Duodenal mucosa (tissue), 2 donors: ENCODE results near the gene ESPL1.
"Not testable (repeated sequence)": the region's sequence is repeated elsewhere in the genome, so short reads cannot be mapped to it uniquely, and the experiment has no call there.

ENCODE experiments used
- H3K27ac ChIP-seq: one replicate; pipeline ENCODE4 v1.7.0; 2013; ENCODE audit warnings: low read depth, low read length
- H3K27me3 ChIP-seq, 2 donors: one replicate each; pipeline ENCODE4 v1.7.0; 2013; ENCODE audit warnings: low read length in 2 of 2, control low read depth in 1 of 2; ENCODE audit not compliant: insufficient read depth in 2 of 2, control insufficient read depth in 1 of 2
- H3K36me3 ChIP-seq, 2 donors: one replicate each; pipeline ENCODE4 v1.7.0; 2013; ENCODE audit warnings: low read length in 2 of 2, control low read depth in 1 of 2; ENCODE audit not compliant: insufficient read depth in 2 of 2, control insufficient read depth in 1 of 2
- H3K4me1 ChIP-seq, 2 donors: one replicate each; pipeline ENCODE4 v1.7.0; 2013; ENCODE audit warnings: low read length in 2 of 2, control low read depth in 1 of 2; ENCODE audit not compliant: insufficient read depth in 2 of 2, control insufficient read depth in 1 of 2
- H3K4me3 ChIP-seq, 2 donors: one replicate each; pipeline ENCODE4 v1.7.0; 2013; ENCODE audit warnings: low read length in 2 of 2, low read depth in 1 of 2
- H3K9ac ChIP-seq, 2 donors: one replicate each; pipeline ENCODE4 v1.7.0; 2013; ENCODE audit warnings: low read length in 2 of 2, low read depth in 1 of 2
- H3K9me3 ChIP-seq, 2 donors: one replicate each; pipeline ENCODE4 v1.7.0; 2013; ENCODE audit warnings: low read length in 2 of 2, control low read depth in 1 of 2; ENCODE audit not compliant: control insufficient read depth in 1 of 2

ESPL1 gene

DNA sequence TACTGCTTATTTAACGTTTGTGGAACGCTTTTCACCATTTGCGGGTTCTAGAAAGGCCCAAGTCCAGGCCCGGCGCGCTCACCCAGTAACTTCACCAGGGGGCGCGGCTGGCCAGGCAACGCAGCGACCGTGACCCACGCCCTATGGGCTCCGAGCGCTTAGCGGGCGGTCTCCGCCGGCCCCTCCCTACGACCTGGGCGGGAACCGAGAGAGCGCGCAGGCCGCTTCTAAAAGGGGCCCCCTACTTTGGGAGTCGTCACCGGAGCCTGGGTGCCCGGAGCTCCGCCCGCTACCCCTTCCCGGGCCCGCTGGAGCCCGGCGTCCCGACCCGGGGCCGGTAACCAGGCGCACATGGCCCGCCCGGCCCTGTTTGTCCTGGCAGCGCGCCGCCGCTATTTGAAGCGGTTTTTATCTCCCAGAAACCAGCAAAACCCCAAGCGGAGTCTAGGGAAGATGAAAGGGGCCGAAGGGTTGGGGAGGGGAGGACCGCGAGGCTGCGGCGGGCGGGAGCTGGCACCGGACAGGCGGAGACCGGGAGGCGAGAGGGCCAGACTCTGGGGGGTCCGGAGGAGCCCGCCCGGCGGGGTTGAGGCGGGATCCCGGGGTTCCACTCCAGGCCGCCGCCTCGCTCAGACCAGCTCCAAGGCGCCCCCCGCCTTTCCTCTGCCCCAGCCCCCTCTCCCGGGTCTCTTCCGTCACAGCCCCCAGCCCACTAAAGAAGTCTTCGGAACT is 56.8 kb downstream of the ESPL1 start:
- H3K27ac ChIP-seq, result peak overlapping the region; percentile 82
- peaks cover 0 to 2% of the 10 kb centered on the region in 2 donors for H3K36me3 ChIP-seq
- peak overlapping the region; percentile 52 to 68 for H3K4me3 ChIP-seq
- H3K4me1 ChIP-seq, result peaks cover 23 to 34% of the 10 kb centered on the region in 2 donors
- no peaks in the 10 kb centered on the region for H3K9me3 ChIP-seq
- peaks cover 4 to 9% of the 10 kb centered on the region in 2 donors for H3K27me3 ChIP-seq
- H3K9ac ChIP-seq, result peak overlapping the region; percentile 76 to 77

- Histone ChIP-seq H3K36me3 (no peaks in the 10 kb centered on the region), H3K4me1 (peaks cover 17 to 28% of the 10 kb centered on the region in 2 donors), H3K27ac (peak overlapping the region; percentile 82), H3K4me3 (peak overlapping the region; percentile 54 to 68), H3K27me3 (peaks cover 4 to 9% of the 10 kb centered on the region in 2 donors), H3K9ac (peak overlapping the region; percentile 63 to 77), H3K9me3 (no peaks in the 10 kb centered on the region)
Measured at GRCh38 chr12:53325511-53326061, 57.5 kb downstream of the ESPL1 start.

- no peaks in the 10 kb centered on the region for H3K9me3 ChIP-seq
- no peak overlapping the region for H3K4me3 ChIP-seq
- H3K27me3 ChIP-seq, result peaks cover 4 to 9% of the 10 kb centered on the region in 2 donors
- peaks cover 14 to 22% of the 10 kb centered on the region in 2 donors for H3K4me1 ChIP-seq
- H3K27ac ChIP-seq, result no peak overlapping the region
- no peaks in the 10 kb centered on the region for H3K36me3 ChIP-seq
- no peak overlapping the region for H3K9ac ChIP-seq
Measured at GRCh38 chr12:53326460-53327185, 58.5 kb downstream of the ESPL1 start.

DNA sequence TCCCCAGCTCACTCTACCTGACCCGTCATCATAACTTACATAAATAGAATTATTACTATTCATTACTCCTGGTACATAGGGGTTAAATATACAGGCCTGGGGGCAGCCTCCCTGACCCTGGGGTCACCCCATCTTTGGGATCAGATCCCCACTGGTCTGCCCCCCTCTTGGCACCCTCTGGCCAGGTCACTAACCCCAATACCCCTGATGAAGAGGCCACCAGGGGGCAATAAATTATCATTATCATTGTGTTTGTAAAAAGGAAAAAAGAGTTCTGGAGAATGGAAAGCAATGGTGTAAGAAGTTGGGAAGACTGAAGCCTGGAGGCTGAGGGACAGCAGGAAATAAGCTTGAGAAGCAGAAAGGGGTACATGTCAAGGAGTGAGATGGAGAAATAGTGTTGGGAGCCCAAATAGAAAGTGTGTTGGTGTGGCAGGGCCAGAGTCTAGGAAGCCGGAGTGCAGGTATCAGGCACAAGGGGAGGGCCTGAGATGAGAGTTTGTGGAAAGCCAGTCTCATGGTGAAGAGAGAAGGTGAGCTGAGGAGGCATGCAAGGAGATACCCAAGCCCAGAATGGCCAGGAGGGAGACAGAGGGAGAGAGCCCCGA is 59.4 kb downstream of the ESPL1 start:
- H3K27me3 ChIP-seq, result peaks cover 4 to 9% of the 10 kb centered on the region in 2 donors
- peaks cover 11 to 16% of the 10 kb centered on the region in 2 donors for H3K4me1 ChIP-seq
- no peak overlapping the region for H3K4me3 ChIP-seq
- H3K9ac ChIP-seq, result no peak overlapping the region
- no peaks in the 10 kb centered on the region for H3K9me3 ChIP-seq
- H3K27ac ChIP-seq, result no peak overlapping the region
- no peaks in the 10 kb centered on the region for H3K36me3 ChIP-seq

DNA sequence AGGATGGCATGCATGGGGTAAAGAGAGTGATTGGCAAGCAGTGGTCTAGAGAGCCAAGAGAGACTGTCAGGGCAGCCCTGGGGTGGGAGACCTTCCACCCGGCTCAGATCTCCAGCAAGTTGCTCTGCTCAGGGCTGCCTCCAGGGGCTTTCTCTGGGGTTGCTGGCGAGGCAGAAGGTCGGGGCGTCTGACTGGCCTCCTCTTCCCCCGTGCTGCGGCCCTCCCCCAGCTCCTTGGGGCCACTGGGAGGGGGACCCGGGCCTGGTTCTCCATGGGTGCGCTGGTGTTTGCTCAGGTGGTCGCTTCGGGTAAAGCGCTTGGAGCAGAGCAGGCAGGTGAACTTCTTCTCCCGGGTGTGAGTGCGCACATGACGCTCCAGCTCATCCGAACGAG is 59.9 kb downstream of the ESPL1 start:
- Histone ChIP-seq H3K4me1 (peaks cover 11 to 16% of the 10 kb centered on the region in 2 donors), H3K27ac (no peak overlapping the region), H3K36me3 (no peaks in the 10 kb centered on the region), H3K9ac (no peak overlapping the region), H3K9me3 (no peaks in the 10 kb centered on the region), H3K27me3 (peaks cover 4 to 9% of the 10 kb centered on the region in 2 donors), H3K4me3 (no peak overlapping the region)

DNA sequence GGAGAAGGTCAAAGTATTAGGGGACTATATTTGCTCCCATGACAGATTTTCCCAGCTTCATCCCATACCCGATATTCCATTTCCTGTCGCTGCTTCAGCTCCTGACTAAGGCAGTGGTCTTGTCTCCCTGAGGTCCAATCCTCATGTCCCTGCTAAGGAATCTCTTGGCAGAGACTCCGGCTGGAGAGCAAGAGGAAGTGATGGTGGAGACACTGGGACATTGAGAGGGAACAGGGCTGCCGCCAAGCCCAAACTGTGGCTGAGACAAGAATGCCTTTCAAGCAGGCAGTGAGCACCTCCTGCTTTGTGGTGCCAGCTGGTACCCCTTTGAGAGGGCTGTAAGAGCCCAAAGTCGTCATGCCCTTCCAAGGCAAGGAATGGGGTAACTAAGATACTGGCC is 62.6 kb downstream of the ESPL1 start:
- peaks cover 5 to 12% of the 10 kb centered on the region in 2 donors for H3K27me3 ChIP-seq
- H3K4me1 ChIP-seq, result peaks cover 0 to 5% of the 10 kb centered on the region in 2 donors
- H3K27ac ChIP-seq, result no peak overlapping the region
- H3K4me3 ChIP-seq, result no peak overlapping the region
- no peak overlapping the region for H3K9ac ChIP-seq
- H3K36me3 ChIP-seq, result no peaks in the 10 kb centered on the region
- no peaks in the 10 kb centered on the region for H3K9me3 ChIP-seq

GRCh38 chr12:53332339-53332738 is 64.2 kb downstream of the ESPL1 start:
- peaks cover 19 to 20% of the 10 kb centered on the region in 2 donors for H3K27me3 ChIP-seq
- H3K4me3 ChIP-seq, H3K9me3 ChIP-seq, H3K27ac ChIP-seq, H3K4me1 ChIP-seq, H3K36me3 ChIP-seq, H3K9ac ChIP-seq: not testable (repeated sequence)

DNA sequence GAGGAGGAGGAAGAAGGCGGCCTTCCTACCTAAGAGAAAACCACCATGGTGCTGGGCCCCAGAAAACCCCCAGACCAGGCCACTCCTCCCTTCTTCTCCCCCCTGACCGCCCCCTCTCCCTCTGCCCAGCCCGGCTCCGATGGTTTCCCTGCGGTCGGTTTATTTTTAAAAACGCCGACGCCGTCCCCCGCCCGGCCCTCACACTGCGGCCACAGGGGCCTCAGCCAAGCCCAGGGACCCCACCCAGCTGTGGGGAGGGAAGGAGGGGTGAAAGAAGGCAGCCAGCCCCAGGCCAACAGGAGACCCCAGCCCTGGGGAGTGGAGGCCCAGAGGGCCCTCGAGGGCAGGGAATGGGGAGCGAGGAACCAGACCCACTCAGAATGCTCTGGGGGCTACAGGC is 64.6 kb downstream of the ESPL1 start:
- H3K9ac ChIP-seq, result no peak overlapping the region
- no peak overlapping the region for H3K4me3 ChIP-seq
- H3K27me3 ChIP-seq, result peaks cover 19 to 21% of the 10 kb centered on the region in 2 donors
- no peaks in the 10 kb centered on the region for H3K9me3 ChIP-seq
- no peak overlapping the region for H3K27ac ChIP-seq
- H3K36me3 ChIP-seq, result no peaks in the 10 kb centered on the region
- H3K4me1 ChIP-seq, result no peaks in the 10 kb centered on the region

DNA sequence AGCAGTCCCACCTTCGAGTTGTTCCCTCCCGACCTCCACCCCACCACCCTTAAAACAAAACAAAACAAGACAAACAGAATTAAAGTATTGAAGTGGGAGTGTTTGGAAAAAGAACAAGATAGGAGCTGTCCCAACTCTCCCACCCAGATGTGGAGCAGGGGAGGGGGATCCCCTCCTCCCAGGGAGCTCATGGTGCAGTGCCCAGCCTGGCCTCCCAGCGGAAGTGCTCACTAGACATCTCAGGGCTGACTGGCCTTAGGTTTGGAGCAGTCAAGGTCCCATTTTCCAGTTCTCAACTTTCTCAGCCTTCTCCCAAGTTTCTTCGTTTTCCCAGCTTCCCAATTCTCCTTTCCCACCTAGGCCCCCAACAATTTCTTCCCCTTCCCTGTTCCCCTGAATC is 65.2 kb downstream of the ESPL1 start:
- Histone ChIP-seq H3K27ac (no peak overlapping the region), H3K4me1 (no peaks in the 10 kb centered on the region), H3K4me3 (no peak overlapping the region), H3K9me3 (no peaks in the 10 kb centered on the region), H3K27me3 (peaks cover 19 to 23% of the 10 kb centered on the region in 2 donors), H3K36me3 (no peaks in the 10 kb centered on the region), H3K9ac (no peak overlapping the region)

DNA sequence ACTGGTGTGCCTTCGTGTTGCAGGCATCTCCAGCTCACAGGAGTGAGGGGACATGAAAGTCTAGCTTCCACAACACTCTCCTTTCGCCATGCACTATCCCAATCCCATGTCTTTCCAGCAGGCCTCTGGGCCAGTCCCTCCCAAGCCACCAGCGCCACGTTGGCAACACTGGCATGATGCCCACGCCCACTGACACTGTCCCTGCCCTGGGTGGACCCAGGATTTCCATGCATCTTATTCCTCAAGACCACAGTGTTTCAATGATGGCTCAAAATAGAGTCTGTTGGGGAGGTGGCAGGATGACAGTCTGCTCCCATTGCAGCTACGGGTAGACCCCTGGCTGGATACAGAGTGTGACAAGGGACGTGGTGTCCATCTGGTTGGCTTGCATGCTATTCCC is 65.7 kb downstream of the ESPL1 start:
- Histone ChIP-seq H3K9me3 (no peaks in the 10 kb centered on the region), H3K4me3 (no peak overlapping the region), H3K27ac (no peak overlapping the region), H3K9ac (no peak overlapping the region), H3K27me3 (peaks cover 21 to 29% of the 10 kb centered on the region in 2 donors), H3K4me1 (no peaks in the 10 kb centered on the region), H3K36me3 (no peaks in the 10 kb centered on the region)
